T-helper 1 cell treated with Interleukin-12 subunit alpha and Interleukin-12 subunit beta and Interleukin-4 antibody, amounts not matched to agents 30 μg/mL and 1 μg/mL, for 36 hours (primary cell): Measurements from ENCODE around the gene COX14.
A peak's percentile ranks its signal among the peaks of the same experiment; 100 is the strongest.

Source experiments
- H3K27ac Mint-ChIP-seq: one replicate; pipeline ENCODE4 v1.8.0; 2021; ENCODE audit warnings: mild to moderate bottlenecking, mixed read lengths
- H3K27me3 Mint-ChIP-seq: one replicate; pipeline ENCODE4 v1.8.0; 2021; ENCODE audit warnings: low read depth, mixed read lengths
- H3K36me3 Mint-ChIP-seq: one replicate; pipeline ENCODE4 v1.8.0; 2021; ENCODE audit warnings: low read depth, mixed read lengths
- H3K4me1 Mint-ChIP-seq: one replicate; pipeline ENCODE4 v1.8.0; 2021; ENCODE audit warnings: low read depth, mixed read lengths
- H3K4me3 Mint-ChIP-seq: one replicate; pipeline ENCODE4 v1.8.0; 2021; ENCODE audit warnings: mild to moderate bottlenecking, moderate library complexity, mixed read lengths
- H3K9me3 Mint-ChIP-seq: one replicate; pipeline ENCODE4 v1.8.0; 2021; ENCODE audit warnings: mixed read lengths

The COX14 gene

GRCh38 chr12:50110127-50110761 lies 1.8 kb upstream of the COX14 start:
- Mint-ChIP-seq H3K4me1 (peaks cover 19% of the 10 kb centered on the region), H3K4me3 (peak overlapping the region; percentile 66), H3K27ac (peak overlapping the region; percentile 66), H3K27me3 (no peaks in the 10 kb centered on the region), H3K9me3 (no peaks in the 10 kb centered on the region), H3K36me3 (peaks cover 7% of the 10 kb centered on the region)

GRCh38 chr12:50110762-50111351 lies 1.2 kb upstream of the COX14 start:
- Mint-ChIP-seq H3K4me3 (peak overlapping the region; percentile 100), H3K9me3 (no peaks in the 10 kb centered on the region), H3K4me1 (peaks cover 22% of the 10 kb centered on the region), H3K27ac (peak overlapping the region; percentile 100), H3K27me3 (no peaks in the 10 kb centered on the region), H3K36me3 (peaks cover 12% of the 10 kb centered on the region)

- Mint-ChIP-seq H3K4me1 (peaks cover 23% of the 10 kb centered on the region), H3K36me3 (peaks cover 13% of the 10 kb centered on the region), H3K27ac (peak overlapping the region; percentile 100), H3K9me3 (no peaks in the 10 kb centered on the region), H3K27me3 (no peaks in the 10 kb centered on the region), H3K4me3 (peak overlapping the region; percentile 100)
Measured at GRCh38 chr12:50111395-50111692, 692 bp upstream of the COX14 start.

GRCh38 chr12:50112456-50113218 lies 601 bp downstream of the COX14 start:
- H3K9me3 Mint-ChIP-seq, result no peaks in the 10 kb centered on the region
- H3K27me3 Mint-ChIP-seq, result no peaks in the 10 kb centered on the region
- H3K27ac Mint-ChIP-seq, result peak overlapping the region; percentile 100
- H3K4me1 Mint-ChIP-seq, result peaks cover 29% of the 10 kb centered on the region
- H3K36me3 Mint-ChIP-seq, result peaks cover 16% of the 10 kb centered on the region
- peak overlapping the region; percentile 100 for H3K4me3 Mint-ChIP-seq

GRCh38 chr12:50117057-50117622 lies 5.1 kb downstream of the COX14 start:
- H3K27ac Mint-ChIP-seq, result no peak overlapping the region
- no peaks in the 10 kb centered on the region for H3K9me3 Mint-ChIP-seq
- H3K4me3 Mint-ChIP-seq, result no peak overlapping the region
- H3K27me3 Mint-ChIP-seq, result no peaks in the 10 kb centered on the region
- peaks cover 21% of the 10 kb centered on the region for H3K36me3 Mint-ChIP-seq
- H3K4me1 Mint-ChIP-seq, result peaks cover 21% of the 10 kb centered on the region

GRCh38 chr12:50119387-50119786 lies 7.4 kb downstream of the COX14 start:
- Mint-ChIP-seq H3K27ac (no peak overlapping the region), H3K4me3 (no peak overlapping the region), H3K36me3 (peaks cover 22% of the 10 kb centered on the region), H3K4me1 (peaks cover 12% of the 10 kb centered on the region), H3K27me3 (no peaks in the 10 kb centered on the region), H3K9me3 (no peaks in the 10 kb centered on the region)

GRCh38 chr12:50120521-50120920 lies 8.5 kb downstream of the COX14 start:
- H3K4me3 Mint-ChIP-seq, result no peak overlapping the region
- H3K4me1 Mint-ChIP-seq, result peaks cover 14% of the 10 kb centered on the region
- no peaks in the 10 kb centered on the region for H3K27me3 Mint-ChIP-seq
- no peaks in the 10 kb centered on the region for H3K9me3 Mint-ChIP-seq
- H3K36me3 Mint-ChIP-seq, result peaks cover 21% of the 10 kb centered on the region
- H3K27ac Mint-ChIP-seq, result no peak overlapping the region

GRCh38 chr12:50120953-50121352 lies 8.9 kb downstream of the COX14 start:
- Mint-ChIP-seq H3K4me1 (peaks cover 14% of the 10 kb centered on the region), H3K27me3 (no peaks in the 10 kb centered on the region), H3K36me3 (peaks cover 17% of the 10 kb centered on the region), H3K9me3 (no peaks in the 10 kb centered on the region), H3K27ac (no peak overlapping the region), H3K4me3 (no peak overlapping the region)

- H3K27ac Mint-ChIP-seq, result no peak overlapping the region
- H3K4me3 Mint-ChIP-seq, result no peak overlapping the region
- H3K9me3 Mint-ChIP-seq, result no peaks in the 10 kb centered on the region
- peaks cover 17% of the 10 kb centered on the region for H3K36me3 Mint-ChIP-seq
- H3K27me3 Mint-ChIP-seq, result no peaks in the 10 kb centered on the region
- H3K4me1 Mint-ChIP-seq, result peaks cover 11% of the 10 kb centered on the region
Measured at GRCh38 chr12:50121641-50122040, 9.6 kb downstream of the COX14 start.

GRCh38 chr12:50123203-50123602 lies 11.2 kb downstream of the COX14 start:
- H3K4me3 Mint-ChIP-seq, result no peak overlapping the region
- no peaks in the 10 kb centered on the region for H3K27me3 Mint-ChIP-seq
- peaks cover 17% of the 10 kb centered on the region for H3K36me3 Mint-ChIP-seq
- H3K9me3 Mint-ChIP-seq, result no peaks in the 10 kb centered on the region
- peaks cover 8% of the 10 kb centered on the region for H3K4me1 Mint-ChIP-seq
- no peak overlapping the region for H3K27ac Mint-ChIP-seq

- H3K27me3 Mint-ChIP-seq, result no peaks in the 10 kb centered on the region
- no peaks in the 10 kb centered on the region for H3K9me3 Mint-ChIP-seq
- peaks cover 8% of the 10 kb centered on the region for H3K4me1 Mint-ChIP-seq
- H3K36me3 Mint-ChIP-seq, result peaks cover 25% of the 10 kb centered on the region
- H3K4me3 Mint-ChIP-seq, result no peak overlapping the region
- no peak overlapping the region for H3K27ac Mint-ChIP-seq
Measured at GRCh38 chr12:50127546-50127945, 15.5 kb downstream of the COX14 start.

- H3K4me1 Mint-ChIP-seq, result peaks cover 11% of the 10 kb centered on the region
- H3K4me3 Mint-ChIP-seq, result no peak overlapping the region
- H3K27ac Mint-ChIP-seq, result no peak overlapping the region
- H3K27me3 Mint-ChIP-seq, result no peaks in the 10 kb centered on the region
- peaks cover 25% of the 10 kb centered on the region for H3K36me3 Mint-ChIP-seq
- H3K9me3 Mint-ChIP-seq, result no peaks in the 10 kb centered on the region
Measured at GRCh38 chr12:50129290-50129689, 17.3 kb downstream of the COX14 start.

GRCh38 chr12:50132505-50133135 lies 20.6 kb downstream of the COX14 start:
- Mint-ChIP-seq H3K27me3 (no peaks in the 10 kb centered on the region), H3K4me3 (no peak overlapping the region), H3K36me3 (peaks cover 37% of the 10 kb centered on the region), H3K27ac (peak overlapping the region; percentile 60), H3K4me1 (peaks cover 4% of the 10 kb centered on the region), H3K9me3 (no peaks in the 10 kb centered on the region)

GRCh38 chr12:50142993-50143392 lies 31.0 kb downstream of the COX14 start:
- peaks cover 18% of the 10 kb centered on the region for H3K36me3 Mint-ChIP-seq
- H3K4me3 Mint-ChIP-seq, result no peak overlapping the region
- H3K9me3 Mint-ChIP-seq, result no peaks in the 10 kb centered on the region
- H3K27me3 Mint-ChIP-seq, result no peaks in the 10 kb centered on the region
- peaks cover 3% of the 10 kb centered on the region for H3K4me1 Mint-ChIP-seq
- H3K27ac Mint-ChIP-seq, result no peak overlapping the region
